Measurements from ENCODE around the gene STX2.

DNA sequence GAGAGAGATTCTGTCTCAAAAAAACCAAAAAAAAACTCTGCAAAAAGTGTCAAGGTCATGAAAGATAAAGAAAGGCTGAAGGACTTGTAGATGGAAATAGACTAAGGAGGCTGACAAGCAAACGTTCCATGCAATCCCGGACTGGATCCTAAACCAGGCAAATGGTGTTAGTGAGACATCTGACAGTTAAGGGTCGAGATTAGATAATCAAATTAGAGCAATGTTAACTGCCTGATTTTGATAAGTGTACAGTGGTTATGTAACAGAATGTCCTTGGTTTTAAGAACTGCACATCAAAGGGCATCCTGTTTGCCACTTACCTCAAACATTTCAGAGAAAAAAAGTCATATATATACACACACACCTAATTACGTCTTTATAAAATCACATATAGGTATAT, 29.4 kb upstream of the STX2 start:
- TF ChIP-seq, protein P1, sequence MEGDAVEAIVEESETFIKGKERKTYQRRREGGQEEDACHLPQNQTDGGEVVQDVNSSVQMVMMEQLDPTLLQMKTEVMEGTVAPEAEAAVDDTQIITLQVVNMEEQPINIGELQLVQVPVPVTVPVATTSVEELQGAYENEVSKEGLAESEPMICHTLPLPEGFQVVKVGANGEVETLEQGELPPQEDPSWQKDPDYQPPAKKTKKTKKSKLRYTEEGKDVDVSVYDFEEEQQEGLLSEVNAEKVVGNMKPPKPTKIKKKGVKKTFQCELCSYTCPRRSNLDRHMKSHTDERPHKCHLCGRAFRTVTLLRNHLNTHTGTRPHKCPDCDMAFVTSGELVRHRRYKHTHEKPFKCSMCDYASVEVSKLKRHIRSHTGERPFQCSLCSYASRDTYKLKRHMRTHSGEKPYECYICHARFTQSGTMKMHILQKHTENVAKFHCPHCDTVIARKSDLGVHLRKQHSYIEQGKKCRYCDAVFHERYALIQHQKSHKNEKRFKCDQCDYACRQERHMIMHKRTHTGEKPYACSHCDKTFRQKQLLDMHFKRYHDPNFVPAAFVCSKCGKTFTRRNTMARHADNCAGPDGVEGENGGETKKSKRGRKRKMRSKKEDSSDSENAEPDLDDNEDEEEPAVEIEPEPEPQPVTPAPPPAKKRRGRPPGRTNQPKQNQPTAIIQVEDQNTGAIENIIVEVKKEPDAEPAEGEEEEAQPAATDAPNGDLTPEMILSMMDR (conservative IDR thresholded peaks at IDR 0.05; ENCODE audit: low read depth, low read length): no peak
- TF ChIP-seq EZH2 (IDR thresholded peaks at IDR 0.05; ENCODE audit: borderline replicate concordance, low read depth, low read length, poor library complexity, severe bottlenecking): no peak

All from A673 (cell line).